Measurements from ENCODE around the gene LOXL1.
"Not testable (repeated sequence)": the region's sequence is repeated elsewhere in the genome, so short reads cannot be mapped to it uniquely, and the experiment has no call there.

LOXL1 gene

DNA sequence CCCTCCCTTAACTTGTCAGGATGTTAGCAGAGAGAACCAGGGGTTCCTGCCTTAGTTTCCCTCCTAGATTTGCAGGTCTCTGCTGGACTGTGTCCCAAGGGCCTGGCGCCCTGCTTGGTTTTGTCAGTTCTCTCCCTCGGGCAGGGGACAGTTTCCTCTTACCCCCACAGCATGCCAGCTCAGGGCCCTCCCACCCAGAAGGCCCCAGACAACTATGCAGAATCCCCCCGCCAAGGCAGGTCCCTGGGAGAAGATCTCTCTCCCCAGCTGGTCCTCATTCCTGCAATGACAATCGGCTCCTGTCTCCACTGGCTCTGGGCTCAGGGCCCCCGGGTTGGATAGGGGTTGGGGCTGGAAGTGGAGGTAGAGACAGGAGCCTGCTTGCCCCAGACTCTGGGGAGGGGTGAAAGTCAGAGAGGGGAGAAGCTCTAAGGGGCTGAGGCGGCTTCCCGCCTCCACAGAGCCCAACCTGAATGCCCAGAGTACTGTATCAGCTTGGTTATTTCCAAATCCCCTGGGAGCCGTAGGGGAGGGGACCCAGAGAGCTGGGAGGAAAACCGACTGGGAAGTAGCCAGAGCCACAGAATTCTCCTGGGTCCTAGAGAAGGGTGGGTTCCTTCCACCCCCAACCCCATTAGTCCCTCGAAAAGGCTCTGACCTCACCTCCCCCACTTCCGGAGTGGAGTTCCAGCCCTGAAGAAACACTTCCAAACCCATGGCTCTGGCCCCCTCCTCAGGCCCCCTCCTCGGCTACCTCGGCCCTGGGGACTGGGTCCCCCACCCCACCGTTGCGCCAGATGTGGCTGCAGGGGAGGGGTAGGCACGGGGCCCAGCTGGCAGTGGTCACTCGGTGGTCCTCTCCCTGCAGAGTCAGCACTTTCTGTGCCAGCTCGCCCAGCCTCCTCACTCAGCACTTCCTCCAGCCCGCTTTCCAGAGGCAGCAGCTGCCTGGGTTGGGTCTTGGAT, 3.8 kb upstream of the LOXL1 start:
- DNase-seq (ENCODE audit: low read depth): no peak

DNA sequence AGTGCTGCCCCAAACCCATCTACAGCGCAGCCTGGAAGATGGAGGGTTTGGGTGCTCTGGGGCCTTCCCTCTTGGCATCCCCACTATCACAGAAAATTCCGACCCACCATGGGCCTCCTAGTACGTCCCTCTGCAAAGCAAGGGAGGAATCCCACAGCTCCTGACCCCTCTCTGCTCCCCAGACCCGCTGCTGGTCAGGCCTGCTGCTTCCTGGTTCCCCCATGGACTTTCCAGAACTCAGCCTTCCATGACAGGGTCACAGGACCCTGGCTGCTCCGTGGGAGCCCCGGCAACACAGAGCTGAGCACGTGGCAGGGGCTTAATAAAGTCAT, 3.1 kb upstream of the LOXL1 start:
- DNase-seq (ENCODE audit: low read depth): no peak

DNA sequence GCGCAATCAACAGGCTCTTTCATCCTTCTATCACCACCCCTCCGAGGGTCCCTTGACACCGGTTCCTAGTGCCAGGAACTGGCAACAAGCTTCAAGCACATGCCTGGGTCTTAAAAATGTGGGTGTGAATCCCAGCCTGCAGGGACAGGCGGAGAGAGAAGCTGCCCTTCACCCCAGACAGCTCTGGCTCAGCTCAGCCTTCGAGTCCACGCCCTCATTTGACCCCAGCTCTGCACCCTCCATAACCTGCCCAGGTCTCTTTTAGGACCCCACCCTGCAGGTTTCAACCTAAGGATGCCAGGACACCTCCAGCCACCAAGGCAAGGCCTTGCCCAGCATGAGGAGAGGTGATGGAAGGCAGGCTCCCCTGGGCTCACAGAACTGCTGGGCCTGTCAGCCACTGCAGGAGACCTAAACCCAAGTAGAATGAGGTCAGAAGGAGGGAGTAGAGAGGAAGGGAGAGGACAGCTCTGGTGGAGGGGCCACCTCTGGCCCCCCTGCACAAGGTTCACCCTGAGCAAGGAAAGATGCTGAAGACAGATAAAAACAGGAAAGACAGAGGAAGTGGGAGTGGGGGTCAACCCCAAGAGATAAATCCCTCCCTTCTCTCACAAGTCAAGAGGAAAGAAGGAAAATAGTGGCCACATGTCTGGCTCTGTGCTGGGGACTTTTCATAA, 2.6 kb upstream of the LOXL1 start:
- DNase-seq (ENCODE audit: low read depth): no peak

DNA sequence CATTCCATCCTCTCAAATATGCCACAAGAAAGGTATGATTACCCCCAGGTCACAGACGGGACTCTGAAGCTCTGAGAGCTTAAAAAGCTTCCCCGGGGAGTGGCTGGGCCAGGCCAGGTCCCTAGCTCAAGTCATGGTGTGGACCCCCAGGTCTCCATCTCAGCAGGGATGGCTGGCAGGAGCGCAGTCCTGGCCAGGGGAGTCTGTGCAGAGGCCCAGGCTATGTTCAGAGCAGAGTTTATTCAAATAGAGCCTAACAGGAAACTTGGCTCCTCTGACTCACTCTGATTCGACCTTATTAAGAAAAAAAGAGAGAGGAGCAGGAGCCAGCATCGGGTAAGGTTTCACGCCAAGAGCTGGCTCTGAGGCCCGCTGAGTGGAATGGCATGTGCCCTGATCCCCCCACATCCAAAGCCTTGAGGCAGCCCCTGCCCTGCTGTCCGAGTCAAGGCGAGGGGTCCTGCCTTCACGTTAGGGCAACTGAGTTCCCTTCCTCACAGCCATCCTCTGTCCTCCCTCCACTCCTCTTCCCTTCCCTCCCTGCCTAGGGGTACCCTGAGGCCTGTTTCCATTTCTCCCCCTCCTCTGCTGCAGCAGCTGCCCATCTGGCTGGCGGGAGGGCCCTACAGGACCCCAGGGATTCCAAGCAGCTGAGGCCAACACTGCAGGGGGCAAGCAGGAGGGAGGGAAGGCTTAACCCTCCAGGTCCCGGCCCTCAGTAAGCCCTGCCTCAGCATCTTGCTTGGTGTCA, 1.9 kb upstream of the LOXL1 start:
- no peak for DNase-seq (ENCODE audit: low read depth)

DNA sequence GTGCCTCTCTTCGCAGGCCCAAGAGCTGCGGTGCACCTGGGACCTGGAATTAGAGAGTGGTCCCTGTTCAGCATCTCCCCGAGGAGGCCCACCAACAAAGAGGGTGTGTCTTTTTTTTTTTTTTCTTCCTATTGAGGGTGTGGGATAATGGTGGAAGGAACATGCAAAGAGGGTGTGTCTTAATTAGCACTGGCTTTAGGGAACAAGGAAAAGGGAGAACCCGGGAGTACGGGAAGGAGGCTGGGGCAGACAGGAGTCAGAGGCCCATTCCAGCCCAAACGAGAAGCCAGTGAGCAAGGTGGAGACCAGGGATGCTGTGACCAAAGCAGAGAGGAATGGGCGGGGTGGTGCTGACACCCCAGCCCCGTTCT, 429 bp upstream of the LOXL1 start:
- no peak for DNase-seq (ENCODE audit: low read depth)

DNA sequence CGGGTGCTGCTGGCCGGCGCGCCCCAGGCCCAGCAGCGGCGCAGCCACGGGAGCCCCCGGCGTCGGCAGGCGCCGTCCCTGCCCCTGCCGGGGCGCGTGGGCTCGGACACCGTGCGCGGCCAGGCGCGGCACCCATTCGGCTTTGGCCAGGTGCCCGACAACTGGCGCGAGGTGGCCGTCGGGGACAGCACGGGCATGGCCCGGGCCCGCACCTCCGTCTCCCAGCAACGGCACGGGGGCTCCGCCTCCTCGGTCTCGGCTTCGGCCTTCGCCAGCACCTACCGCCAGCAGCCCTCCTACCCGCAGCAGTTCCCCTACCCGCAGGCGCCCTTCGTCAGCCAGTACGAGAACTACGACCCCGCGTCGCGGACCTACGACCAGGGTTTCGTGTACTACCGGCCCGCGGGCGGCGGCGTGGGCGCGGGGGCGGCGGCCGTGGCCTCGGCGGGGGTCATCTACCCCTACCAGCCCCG, 777 bp downstream of the LOXL1 start:
- DNase-seq (ENCODE audit: low read depth): no peak

DNA sequence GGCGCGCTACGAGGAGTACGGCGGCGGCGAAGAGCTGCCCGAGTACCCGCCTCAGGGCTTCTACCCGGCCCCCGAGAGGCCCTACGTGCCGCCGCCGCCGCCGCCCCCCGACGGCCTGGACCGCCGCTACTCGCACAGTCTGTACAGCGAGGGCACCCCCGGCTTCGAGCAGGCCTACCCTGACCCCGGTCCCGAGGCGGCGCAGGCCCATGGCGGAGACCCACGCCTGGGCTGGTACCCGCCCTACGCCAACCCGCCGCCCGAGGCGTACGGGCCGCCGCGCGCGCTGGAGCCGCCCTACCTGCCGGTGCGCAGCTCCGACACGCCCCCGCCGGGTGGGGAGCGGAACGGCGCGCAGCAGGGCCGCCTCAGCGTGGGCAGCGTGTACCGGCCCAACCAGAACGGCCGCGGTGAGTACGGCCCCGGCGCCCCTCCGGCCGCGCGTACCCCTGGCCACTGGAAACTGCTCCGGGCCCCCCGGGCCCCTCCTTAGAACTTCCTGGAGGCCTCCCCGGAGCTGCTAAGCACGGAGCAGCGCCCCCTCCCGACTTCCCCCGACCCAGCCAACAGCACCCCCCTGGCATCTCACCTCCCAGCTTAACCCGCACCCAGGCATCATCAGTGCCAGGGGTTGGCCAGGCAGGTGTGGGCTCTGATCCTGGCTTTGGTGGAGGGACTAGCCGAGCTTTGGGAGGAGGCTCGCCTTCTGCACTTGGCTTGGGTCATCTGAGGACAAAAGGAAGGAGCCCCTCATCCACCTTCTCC, 1.4 kb downstream of the LOXL1 start:
- DNase-seq (ENCODE audit: low read depth): peak; percentile 49

DNA sequence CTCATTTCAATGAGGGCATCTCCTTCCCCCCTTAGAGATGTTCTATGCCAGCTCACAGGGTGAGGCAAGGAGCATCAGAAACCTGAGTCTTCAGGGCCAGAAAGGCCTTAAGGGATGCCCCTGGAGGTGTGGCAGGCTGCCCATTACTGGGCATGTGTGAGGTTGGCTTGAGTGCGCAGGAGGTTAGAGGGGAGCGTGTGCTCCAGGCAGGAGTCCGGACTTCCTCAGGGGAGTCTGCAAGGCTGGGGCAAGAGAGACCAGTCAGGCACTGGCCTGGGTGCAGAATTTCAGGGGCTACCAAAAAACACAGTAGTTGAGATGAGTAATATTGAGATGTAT, 1.9 kb downstream of the LOXL1 start:
- no peak for DNase-seq (ENCODE audit: low read depth)

DNA sequence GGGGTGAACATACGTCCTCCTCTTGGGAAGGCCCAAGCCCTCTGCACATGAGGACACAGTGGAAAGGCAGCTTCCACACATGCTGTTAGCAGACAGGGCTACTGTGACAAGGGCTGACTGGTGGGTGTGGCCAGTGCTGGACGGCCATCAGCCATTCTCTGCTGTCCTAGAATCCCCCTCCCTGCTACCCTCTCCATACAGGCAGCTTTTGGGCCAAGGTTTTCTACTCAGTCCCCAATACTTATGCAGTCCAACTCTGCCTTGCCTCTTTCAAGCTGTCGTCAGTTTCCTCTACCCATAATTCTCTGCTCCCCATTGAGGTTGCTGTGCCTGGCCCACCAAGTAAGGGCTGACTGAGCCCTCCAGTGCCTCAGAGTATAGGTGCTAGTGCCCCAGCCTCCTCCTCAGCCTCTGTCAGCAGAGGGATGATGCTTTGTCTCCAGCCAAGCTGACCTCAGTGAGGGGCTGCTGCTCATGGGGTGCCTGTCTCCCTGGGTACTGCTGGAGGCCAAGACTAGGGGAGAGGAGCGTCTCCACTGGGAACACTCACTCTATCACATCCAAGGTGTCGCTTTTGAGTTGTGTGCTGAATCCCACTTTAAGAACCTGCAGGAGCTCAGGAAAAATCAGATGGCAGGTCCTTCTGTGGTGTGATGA, 2.8 kb downstream of the LOXL1 start:
- DNase-seq (ENCODE audit: low read depth): no peak

DNA sequence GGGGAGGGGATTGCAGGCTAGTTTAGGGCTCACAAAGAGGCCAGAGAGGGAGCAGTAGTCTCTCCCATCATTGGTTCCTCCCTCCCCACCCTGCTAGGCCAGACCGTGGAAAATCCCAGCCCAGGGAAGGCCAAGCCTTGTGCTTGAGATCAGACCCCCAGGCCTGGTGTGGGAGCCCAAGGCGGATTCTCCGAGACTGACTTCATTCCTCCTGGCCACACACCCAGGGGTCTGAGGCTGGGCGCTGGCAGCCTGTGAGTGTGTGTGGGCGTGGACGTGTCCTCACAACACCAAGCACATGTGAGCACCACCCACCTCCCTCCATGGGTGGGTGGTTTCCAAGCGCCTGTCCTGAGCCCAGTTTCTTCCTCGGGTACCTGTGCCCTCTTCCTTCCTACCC, 4.1 kb downstream of the LOXL1 start:
- DNase-seq (ENCODE audit: low read depth): no peak

DNA sequence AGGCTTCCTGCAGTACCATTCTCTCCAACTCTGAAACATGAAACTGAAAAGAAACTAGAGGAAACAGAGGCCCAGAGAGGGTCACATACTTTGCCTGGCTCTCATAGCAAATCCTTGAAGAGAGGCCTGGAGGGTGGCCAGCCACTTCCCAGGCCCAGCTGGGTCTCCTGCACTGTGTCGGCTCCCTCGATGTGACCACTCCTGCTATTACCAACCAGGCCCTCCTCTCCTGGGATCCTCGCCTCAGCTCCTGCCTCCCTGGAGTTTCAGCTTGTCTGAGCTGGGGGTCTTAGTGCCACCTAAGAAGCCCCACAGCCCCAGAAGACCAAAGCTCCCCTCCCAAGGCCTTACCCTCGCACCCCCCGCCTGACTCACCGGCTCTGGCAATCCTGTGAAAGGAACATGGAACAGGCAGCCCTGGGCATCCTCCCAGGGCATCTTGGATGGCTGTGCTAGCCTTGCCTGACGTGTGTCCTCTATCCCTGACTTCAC, 4.6 kb downstream of the LOXL1 start:
- DNase-seq (ENCODE audit: low read depth): no peak

DNA sequence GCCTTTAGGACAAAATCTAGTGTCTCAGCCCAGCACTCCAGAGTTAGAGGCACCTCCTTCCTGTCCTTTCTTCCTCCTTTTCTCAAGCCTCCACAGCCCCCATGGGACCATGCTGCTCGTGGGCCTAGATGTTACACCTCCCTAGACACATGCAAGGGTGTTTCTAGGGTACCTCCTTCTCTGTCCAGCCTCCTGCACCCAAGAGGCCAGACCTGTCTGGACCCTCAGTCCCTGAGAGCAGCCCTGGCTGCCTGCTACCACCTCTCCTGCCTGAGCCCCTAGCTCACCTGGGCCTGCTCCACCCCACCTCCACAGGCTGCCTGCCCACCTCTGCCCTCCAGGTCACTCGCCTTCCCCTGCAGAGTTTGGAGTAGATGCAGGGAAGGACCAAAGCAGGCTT, 5.2 kb downstream of the LOXL1 start:
- no peak for DNase-seq (ENCODE audit: low read depth)

DNA sequence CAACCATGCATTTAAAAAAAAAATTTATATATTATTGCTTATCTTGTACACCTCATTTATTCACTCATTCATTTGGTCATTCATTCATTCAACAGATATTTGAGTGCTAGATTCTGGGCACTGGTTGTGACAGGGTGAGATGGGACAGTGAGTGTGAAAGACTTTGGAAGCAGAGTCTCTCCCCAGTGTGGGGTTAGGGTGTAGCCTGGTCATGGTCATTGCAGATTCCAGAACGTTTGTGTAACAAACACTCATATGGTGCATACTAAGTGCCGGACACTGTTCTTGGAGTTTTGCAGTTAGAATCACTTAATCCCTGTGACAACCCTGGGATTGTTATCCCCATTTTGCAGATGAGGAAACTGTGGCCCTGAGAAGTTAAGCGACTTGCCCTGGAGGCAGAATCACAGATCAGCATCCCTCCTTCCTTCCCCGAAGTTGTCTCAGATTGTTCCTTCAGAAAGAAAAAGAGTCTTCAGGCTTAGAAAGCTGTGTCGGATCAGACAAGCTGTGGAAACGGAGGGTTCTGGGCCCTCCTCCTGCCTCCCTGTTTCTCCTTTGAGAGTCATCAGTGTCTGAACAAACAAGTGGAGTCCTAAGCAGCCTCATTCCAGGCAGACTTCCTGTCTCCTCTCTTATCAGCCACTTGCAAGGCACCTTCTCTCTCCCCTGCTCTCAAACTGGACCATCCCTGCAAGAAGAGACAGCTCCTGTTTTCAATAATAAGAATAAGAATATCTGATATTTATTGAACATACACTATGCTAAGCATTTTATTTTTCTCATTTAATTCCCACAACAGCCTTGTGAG, 6.3 kb downstream of the LOXL1 start:
- no peak for DNase-seq (ENCODE audit: low read depth)

DNA sequence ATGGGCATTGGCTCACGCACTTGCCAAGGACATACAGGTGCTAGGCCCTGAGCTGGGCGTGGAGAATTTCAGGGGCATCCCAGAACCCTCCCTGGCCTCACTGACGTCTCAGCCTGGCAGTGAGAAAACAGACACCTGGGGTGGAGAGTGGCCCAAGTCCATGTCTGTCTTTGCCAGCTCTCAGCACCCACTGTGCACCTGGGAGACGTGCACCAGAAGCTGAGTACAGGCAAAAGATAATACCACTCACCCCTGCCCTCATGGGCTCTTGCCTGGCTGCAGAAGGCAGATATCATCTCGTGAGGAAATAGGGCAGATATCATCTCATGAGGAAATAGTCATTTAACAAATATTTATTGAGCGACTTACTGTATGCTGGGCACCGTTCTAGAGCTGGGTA, 8.0 kb downstream of the LOXL1 start:
- no peak for DNase-seq (ENCODE audit: low read depth)

DNA sequence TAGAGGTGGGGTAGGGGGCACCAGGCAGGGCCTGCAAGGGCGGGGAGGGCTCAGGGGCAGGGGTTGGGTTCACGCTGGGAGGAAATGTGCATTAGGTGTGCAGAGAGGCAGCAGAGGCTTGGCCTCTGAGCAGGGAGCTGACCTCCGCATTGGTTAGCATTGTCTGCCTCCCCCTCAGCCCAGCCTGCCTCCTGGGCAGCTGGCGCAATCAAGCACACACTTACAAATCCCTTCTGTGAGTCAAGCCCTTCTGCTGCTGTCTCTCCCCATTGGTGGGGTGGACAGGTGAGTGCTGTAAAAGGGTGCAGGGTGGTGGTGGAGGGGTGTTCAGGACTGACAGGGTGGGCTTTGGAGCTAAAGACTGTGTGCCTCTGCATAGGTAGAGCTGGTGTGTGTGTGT, 9.3 kb downstream of the LOXL1 start:
- no peak for DNase-seq (ENCODE audit: low read depth)

DNA sequence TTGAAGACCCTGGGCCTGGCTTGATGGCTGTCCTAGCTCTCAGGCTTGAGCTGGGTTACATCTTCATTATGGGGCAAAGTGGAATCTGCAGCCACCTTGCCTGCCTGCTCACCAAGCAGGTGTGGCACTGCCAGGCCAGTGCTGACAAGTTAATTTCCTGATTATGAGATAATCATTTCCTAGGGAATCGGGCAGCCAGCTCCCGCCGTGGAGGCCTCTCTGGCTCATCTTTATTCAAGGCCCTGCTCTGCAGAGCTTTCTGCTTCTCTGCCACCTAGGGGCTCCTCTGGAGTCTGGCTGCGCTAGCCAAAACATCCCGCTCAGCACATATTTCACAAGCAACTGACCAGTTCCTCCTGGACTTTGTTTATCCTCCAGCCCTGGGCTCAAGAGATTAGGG, 9.9 kb downstream of the LOXL1 start:
- DNase-seq (ENCODE audit: low read depth): no peak

DNA sequence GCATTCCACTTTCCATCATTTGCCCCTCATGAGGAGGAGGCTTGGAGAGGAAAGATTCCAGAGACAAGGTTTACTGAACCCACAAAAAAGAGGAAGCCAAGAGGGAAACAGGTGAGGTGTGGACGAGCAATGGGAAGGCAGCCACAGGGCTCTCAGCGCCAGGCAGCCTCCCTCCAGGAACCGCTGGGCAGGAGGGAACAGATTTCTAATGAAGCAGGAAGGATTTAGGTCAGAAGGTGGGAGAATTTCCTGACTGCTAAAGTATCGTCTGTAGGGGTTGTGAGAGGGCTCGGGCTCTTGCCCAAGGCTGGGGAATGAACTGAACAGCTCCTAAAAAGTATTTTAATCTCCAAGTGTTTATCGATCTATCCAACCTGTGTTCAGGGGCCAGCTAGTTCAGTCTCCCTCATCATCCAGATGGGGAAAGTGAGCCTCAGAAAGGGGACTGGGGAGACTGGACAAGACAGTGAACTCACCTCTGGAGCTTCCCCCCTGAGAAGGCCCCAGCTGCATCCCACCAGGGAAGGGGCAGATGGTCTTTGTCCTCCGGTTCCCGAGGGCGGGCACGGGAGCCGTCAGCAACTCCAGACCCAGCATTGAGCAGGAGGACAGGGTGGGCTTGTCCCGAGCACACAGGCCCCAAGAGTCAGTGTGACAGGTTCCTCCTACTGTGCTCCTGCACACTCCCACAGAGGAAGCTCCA, 10.5 kb downstream of the LOXL1 start:
- no peak for DNase-seq (ENCODE audit: low read depth)

DNA sequence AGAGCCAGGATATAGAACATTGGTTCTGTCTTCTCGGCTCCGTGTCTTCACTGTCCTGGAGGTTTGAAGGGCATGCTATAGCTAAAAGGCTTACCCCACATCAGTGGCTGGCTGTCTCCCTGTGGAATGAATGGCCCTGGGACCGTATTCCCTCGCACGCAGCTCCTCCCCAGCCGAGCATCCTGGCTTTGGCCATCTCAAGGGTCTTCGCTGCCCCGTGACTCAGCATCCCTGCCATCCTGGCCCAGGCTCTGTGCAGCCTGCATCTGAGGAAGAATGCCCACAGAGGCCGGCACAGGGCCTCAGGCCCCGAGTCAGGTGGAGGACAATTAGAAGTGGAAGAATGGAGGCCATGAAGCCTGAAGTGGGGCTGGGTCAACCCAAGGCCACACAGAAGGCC, 11.0 kb downstream of the LOXL1 start:
- DNase-seq (ENCODE audit: low read depth): no peak

DNA sequence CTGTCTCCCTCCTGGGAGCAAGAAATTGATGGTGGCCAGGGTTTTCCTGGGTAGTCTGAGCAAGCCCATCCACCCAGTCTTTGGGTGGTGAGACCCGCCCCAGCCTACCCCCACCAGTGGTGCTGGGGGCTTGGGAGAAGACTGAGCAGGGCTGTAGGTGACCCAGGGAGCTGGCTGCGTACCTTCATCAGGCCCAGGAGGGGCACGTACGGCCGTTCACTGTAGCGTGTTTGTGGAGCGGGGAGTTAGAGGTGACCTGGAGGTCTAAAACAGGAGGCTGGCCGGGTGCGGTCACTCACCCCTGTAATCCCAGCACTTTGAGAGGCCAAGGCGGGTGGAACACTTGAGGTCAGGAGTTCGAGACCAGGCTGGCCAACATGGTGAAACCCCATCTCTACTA, 11.5 kb downstream of the LOXL1 start:
- DNase-seq (ENCODE audit: low read depth): no peak

DNA sequence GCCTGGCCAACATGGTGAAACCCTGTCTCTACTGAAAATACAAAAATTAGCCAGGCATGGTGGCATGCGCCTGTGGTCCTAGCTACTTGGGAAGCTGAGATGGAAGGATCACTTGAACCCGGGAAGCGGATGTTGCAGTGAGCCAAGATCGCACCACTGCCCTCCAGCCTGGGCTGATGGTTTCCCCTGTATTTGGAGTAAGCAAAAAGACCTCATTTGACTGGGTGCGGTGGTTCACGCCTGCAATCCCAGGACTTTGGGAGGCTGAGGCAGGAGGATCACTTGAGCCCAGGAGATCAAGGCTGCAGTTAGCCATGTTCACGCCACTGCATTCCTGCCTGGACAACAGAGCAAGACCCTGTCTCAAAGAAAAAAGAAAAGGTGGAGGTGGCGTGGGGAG, 12.3 kb downstream of the LOXL1 start:
- DNase-seq (ENCODE audit: low read depth): not testable (repeated sequence)

Data from stimulated activated CD8-positive, alpha-beta memory T cell treated with anti-CD3 and anti-CD28 coated beads, Interleukin-7, amount 100 ng/mL, for 24 hours (primary cell).